Activated CD4-positive, alpha-beta memory T cell treated with anti-CD3 and anti-CD28 coated beads, Interleukin-2, amount 10 ng/mL, durations not matched to agents 7 days and 5 days (primary cell): ENCODE measurements around the gene IL1RN. TPM values are rescaled to one million over a fixed set of nuclear protein-coding genes. Genes with fewer than 3 reads are reported as not detected.
"Not testable (repeated sequence)": the region's sequence is repeated elsewhere in the genome, so short reads cannot be mapped to it uniquely, and the experiment has no call there.

Experiments
- CTCF ChIA-PET: fragments of 350-600 bp; sonication (Branson Sonifier 250); formaldehyde crosslinking; loops from one replicate; lab custom pipeline; 2021; ENCODE audit warnings: antibody characterized with exemption, inconsistent platforms; lab: Charles Lee
- POLR2A ChIA-PET: fragments of 350-600 bp; sonication (Branson Sonifier 250); formaldehyde crosslinking; loops from one replicate; lab custom pipeline; 2021; ENCODE audit warnings: antibody characterized with exemption; lab: Charles Lee
- DNase-seq: peaks from one replicate; pipeline ENCODE4 v3.0.0-alpha.2; 2020
- H3K27ac Mint-ChIP-seq: one replicate; pipeline ENCODE4 v1.8.0; 2021; ENCODE audit warnings: mild to moderate bottlenecking, mixed read lengths
- H3K27me3 Mint-ChIP-seq: one replicate; pipeline ENCODE4 v1.8.0; 2021; ENCODE audit warnings: mixed read lengths
- H3K36me3 Mint-ChIP-seq: one replicate; pipeline ENCODE4 v1.8.0; 2021; ENCODE audit warnings: low read depth, mixed read lengths
- H3K4me1 Mint-ChIP-seq: one replicate; pipeline ENCODE4 v1.8.0; 2021; ENCODE audit warnings: mixed read lengths
- H3K4me3 Mint-ChIP-seq: one replicate; pipeline ENCODE4 v1.8.0; 2021; ENCODE audit warnings: mild to moderate bottlenecking, mixed read lengths
- H3K9me3 Mint-ChIP-seq: one replicate; pipeline ENCODE4 v1.8.0; 2021; ENCODE audit warnings: mixed read lengths
- total RNA-seq, 2 experiments: library from RNA; stranded (reverse); gene quantifications; one replicate each; pipeline ENCODE4 v1.2.3, GENCODE V29; 2021

The IL1RN gene
- total RNA-seq, 2 experiments from 2014 or later, result 2.6 to 3.3 TPM

GRCh38 chr2:113091231-113091896, 36.0 kb upstream of the IL1RN start:
- ChIA-PET POLR2A (no interaction called here), CTCF (interaction anchor here (1.1 kb wide), 1 partner anchor 47 kb away, joined by 4 read pairs; no protein-coding TSS in a partner anchor)
- no peak overlapping the region for H3K4me3 Mint-ChIP-seq
- peaks cover 9% of the 10 kb centered on the region for H3K36me3 Mint-ChIP-seq
- H3K27me3 Mint-ChIP-seq, result no peaks in the 10 kb centered on the region
- H3K27ac Mint-ChIP-seq, result no peak overlapping the region
- H3K4me1 Mint-ChIP-seq, result no peaks in the 10 kb centered on the region
- no peak for DNase-seq
- H3K9me3 Mint-ChIP-seq, result peaks cover 5% of the 10 kb centered on the region

- Mint-ChIP-seq H3K9me3 (peaks cover 18% of the 10 kb centered on the region), H3K4me3 (no peak overlapping the region), H3K4me1 (peaks cover 16% of the 10 kb centered on the region), H3K36me3 (peaks cover 14% of the 10 kb centered on the region), H3K27me3 (no peaks in the 10 kb centered on the region), H3K27ac (no peak overlapping the region)
- ChIA-PET CTCF (interaction anchor here (1.3 to 2.2 kb wide), 2 partner anchors 9 to 13 kb away, joined by 3 to 6 read pairs; no protein-coding TSS in a partner anchor), POLR2A (interaction anchor here (0.9 kb wide), 1 partner anchor 83 kb away, joined by 3 read pairs; no protein-coding TSS in a partner anchor)
- DNase-seq, result no peak
Measured at GRCh38 chr2:113092864-113093612, 34.4 kb upstream of the IL1RN start.

DNA sequence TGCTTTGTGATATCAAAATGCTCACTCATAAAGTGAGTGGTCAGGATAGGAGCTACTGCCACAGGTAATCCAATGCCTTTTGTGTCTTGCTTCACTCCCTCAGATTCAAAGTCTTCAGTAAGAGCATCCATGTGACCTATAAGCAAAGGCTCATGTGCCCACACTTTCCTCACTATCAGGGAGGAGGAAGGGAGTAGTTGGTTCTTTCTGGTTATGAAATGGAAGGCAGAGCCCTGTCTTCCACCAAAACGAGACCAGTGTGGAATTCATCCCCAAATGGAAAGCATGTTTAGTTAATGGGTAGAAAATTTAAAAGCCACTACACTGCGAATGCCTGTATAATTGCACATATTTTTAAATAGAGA, 33.8 kb upstream of the IL1RN start:
- H3K9me3 Mint-ChIP-seq, result peaks cover 20% of the 10 kb centered on the region
- peaks cover 19% of the 10 kb centered on the region for H3K36me3 Mint-ChIP-seq
- no peak overlapping the region for H3K4me3 Mint-ChIP-seq
- ChIA-PET CTCF (interaction anchor here (1.3 to 2.2 kb wide), 2 partner anchors 10 to 13 kb away, joined by 3 to 6 read pairs; no protein-coding TSS in a partner anchor), POLR2A (no interaction called here)
- no peaks in the 10 kb centered on the region for H3K27me3 Mint-ChIP-seq
- no peak overlapping the region for H3K27ac Mint-ChIP-seq
- peaks cover 22% of the 10 kb centered on the region for H3K4me1 Mint-ChIP-seq
- no peak for DNase-seq

DNA sequence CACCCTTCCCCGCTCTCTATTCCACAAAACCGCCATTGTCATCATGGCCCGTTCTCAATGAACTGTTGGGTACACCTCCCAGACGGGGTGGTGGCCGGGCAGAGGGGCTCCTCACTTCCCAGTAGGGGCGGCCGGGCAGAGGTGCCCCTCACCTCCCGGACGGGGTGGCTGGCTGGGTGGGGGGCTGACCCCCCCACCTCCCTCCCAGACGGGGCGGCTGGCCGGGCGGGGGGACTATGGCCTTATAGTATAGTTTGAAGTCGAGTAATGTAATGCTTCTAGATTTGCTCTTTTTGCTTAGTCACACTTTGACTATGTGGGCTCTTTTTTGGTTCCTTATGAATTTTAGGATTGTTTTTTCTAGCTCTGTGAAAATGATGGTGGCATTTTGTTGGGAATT, 31.1 kb upstream of the IL1RN start:
- H3K27ac Mint-ChIP-seq, DNase-seq, POLR2A ChIA-PET, H3K27me3 Mint-ChIP-seq, CTCF ChIA-PET, H3K4me3 Mint-ChIP-seq: not testable (repeated sequence)
- H3K36me3 Mint-ChIP-seq, result peaks cover 22% of the 10 kb centered on the region
- H3K9me3 Mint-ChIP-seq, result peaks cover 20% of the 10 kb centered on the region
- H3K4me1 Mint-ChIP-seq, result peaks cover 30% of the 10 kb centered on the region

DNA sequence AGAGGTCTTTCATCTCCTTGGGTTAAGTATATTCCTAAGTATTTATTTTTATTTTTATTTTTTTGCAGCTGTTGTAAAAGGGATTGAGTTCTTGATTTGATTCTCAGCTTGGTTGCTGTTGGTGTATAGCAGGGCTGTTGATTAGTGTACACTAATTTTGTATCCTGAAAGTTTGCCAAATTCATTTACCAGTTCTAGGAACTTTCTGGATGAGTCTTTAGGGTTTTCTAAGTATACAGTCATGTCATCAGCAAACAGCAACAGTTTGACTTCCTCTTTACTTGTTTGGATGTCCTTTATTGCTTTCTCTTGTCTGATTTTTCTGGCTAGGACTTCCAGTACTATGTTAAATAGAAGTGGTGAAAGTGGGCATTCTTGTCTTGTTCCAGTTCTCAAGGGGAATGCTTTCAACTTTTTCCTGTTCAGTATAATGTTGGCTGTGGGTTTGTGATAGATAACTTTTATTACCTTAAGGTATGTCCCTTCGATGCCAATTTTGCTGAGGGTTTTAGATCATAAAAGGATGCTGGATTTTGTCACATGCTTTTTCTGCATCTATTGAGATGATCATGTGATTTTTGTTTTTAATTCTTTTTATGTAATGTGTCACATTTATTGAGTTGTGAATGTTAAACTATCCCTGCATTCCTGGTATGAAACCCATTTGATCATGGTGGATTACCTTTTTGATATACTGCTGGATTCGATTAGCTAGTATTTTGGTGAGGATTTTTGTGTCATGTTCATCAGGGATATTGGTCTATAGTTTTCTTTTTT, 30.4 kb upstream of the IL1RN start:
- DNase-seq, H3K27me3 Mint-ChIP-seq: not testable (repeated sequence)
- CTCF ChIA-PET, result interaction anchor here (0.8 to 1.5 kb wide), 4 partner anchors 9 to 102 kb away, joined by 3 to 8 read pairs (median 4); no protein-coding TSS in a partner anchor
- H3K27ac Mint-ChIP-seq, result peak overlapping the region; percentile 75
- H3K36me3 Mint-ChIP-seq, result peaks cover 22% of the 10 kb centered on the region
- H3K9me3 Mint-ChIP-seq, result peaks cover 20% of the 10 kb centered on the region
- POLR2A ChIA-PET, result interaction anchor here (0.9 to 2.0 kb wide), 3 partner anchors 27 to 77 kb away, joined by 4 to 16 read pairs (median 4); partner anchors contain the start of gene PSD4
- peaks cover 34% of the 10 kb centered on the region for H3K4me1 Mint-ChIP-seq
- H3K4me3 Mint-ChIP-seq, result peak overlapping the region; percentile 63

- H3K9me3 Mint-ChIP-seq, result peaks cover 28% of the 10 kb centered on the region
- peak; percentile 35 for DNase-seq
- peak overlapping the region; percentile 75 for H3K27ac Mint-ChIP-seq
- ChIA-PET POLR2A (interaction anchor here (0.5 to 2.0 kb wide), 7 partner anchors 12 to 101 kb away, joined by 3 to 16 read pairs (median 4); partner anchors contain the start of gene PSD4), CTCF (interaction anchor here (0.8 to 1.5 kb wide), 7 partner anchors 10 to 272 kb away, joined by 3 to 8 read pairs (median 4); no protein-coding TSS in a partner anchor)
- H3K36me3 Mint-ChIP-seq, result peaks cover 31% of the 10 kb centered on the region
- H3K4me1 Mint-ChIP-seq, result peaks cover 44% of the 10 kb centered on the region
- peak overlapping the region; percentile 63 for H3K4me3 Mint-ChIP-seq
- no peaks in the 10 kb centered on the region for H3K27me3 Mint-ChIP-seq
Measured at GRCh38 chr2:113098041-113098440, 29.4 kb upstream of the IL1RN start.

DNA sequence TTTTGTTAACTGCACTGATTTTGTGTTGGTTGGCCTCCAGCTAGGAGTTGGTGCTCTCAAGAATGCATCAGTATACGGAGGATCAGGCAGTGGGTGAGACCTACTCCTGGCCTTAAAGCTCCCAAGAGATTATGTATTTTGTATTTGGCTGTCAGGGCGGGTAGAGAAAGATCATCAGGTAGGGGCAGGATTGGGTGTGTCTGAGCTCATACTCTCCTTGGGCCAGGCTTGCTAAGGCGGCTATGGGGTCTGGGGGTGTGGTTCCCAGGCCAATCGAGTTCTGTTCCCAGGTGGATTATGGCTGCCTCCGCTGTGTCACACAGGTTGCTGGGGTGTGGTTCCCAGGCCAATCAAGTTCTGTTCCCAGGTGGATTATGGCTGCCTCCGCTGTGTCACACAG, 28.9 kb upstream of the IL1RN start:
- ChIA-PET CTCF (interaction anchor here (1.1 to 1.2 kb wide), 3 partner anchors 37 to 272 kb away, joined by 3 to 5 read pairs (median 4); no protein-coding TSS in a partner anchor), POLR2A (interaction anchor here (0.5 to 2.0 kb wide), 4 partner anchors 13 to 83 kb away, joined by 3 to 16 read pairs (median 4); partner anchors contain the start of gene PSD4)
- no peak for DNase-seq
- Mint-ChIP-seq H3K4me1 (peaks cover 49% of the 10 kb centered on the region), H3K4me3 (peak overlapping the region; percentile 63), H3K9me3 (peaks cover 28% of the 10 kb centered on the region), H3K27ac (peak overlapping the region; percentile 75), H3K27me3 (no peaks in the 10 kb centered on the region), H3K36me3 (peaks cover 31% of the 10 kb centered on the region)

DNA sequence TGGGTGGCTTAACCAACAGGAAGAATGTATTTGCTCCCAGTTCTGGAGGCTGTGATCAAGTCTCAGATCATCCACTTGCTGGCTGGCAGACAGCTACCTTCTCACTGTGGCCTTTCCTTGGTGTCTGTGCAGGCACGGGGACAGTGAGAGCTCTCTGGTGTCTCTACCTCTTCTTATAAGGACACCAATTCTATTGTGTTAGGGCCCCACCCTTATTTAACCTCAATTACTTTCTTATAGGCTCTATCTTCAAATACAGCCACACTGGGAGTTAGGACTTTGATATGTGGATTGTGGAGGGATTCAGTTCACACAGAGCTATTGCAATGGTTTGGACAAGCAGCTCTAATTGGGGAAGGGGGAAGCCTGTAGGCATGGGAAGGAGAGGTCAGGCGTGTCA, 25.3 kb upstream of the IL1RN start:
- Mint-ChIP-seq H3K4me3 (no peak overlapping the region), H3K9me3 (peaks cover 21% of the 10 kb centered on the region), H3K27ac (peak overlapping the region; percentile 17), H3K27me3 (peaks cover 2% of the 10 kb centered on the region), H3K4me1 (peaks cover 62% of the 10 kb centered on the region), H3K36me3 (peaks cover 36% of the 10 kb centered on the region)
- CTCF ChIA-PET, result interaction anchor here (1.2 kb wide), 1 partner anchor 288 kb away, joined by 3 read pairs; no protein-coding TSS in a partner anchor
- DNase-seq, result no peak
- POLR2A ChIA-PET, result no interaction called here

GRCh38 chr2:113103277-113103676, 24.1 kb upstream of the IL1RN start:
- H3K27me3 Mint-ChIP-seq, result peaks cover 2% of the 10 kb centered on the region
- H3K9me3 Mint-ChIP-seq, result peaks cover 15% of the 10 kb centered on the region
- DNase-seq, result no peak
- peaks cover 29% of the 10 kb centered on the region for H3K36me3 Mint-ChIP-seq
- H3K27ac Mint-ChIP-seq, result peak overlapping the region; percentile 10
- POLR2A ChIA-PET, result no interaction called here
- CTCF ChIA-PET, result interaction anchor here (1.6 kb wide), 1 partner anchor 11 kb away, joined by 4 read pairs; no protein-coding TSS in a partner anchor
- H3K4me1 Mint-ChIP-seq, result peaks cover 51% of the 10 kb centered on the region
- H3K4me3 Mint-ChIP-seq, result no peak overlapping the region

GRCh38 chr2:113104054-113104611, 23.3 kb upstream of the IL1RN start:
- peaks cover 26% of the 10 kb centered on the region for H3K36me3 Mint-ChIP-seq
- peak overlapping the region; percentile 79 for H3K27ac Mint-ChIP-seq
- POLR2A ChIA-PET, result interaction anchor here (1.7 to 1.9 kb wide), 2 partner anchors 14 to 71 kb away, joined by 6 to 7 read pairs; no protein-coding TSS in a partner anchor
- CTCF ChIA-PET, result interaction anchor here (1.4 to 1.6 kb wide), 3 partner anchors 10 to 95 kb away, joined by 3 to 9 read pairs (median 4); no protein-coding TSS in a partner anchor
- peaks cover 4% of the 10 kb centered on the region for H3K27me3 Mint-ChIP-seq
- no peak for DNase-seq
- no peak overlapping the region for H3K4me3 Mint-ChIP-seq
- peaks cover 13% of the 10 kb centered on the region for H3K9me3 Mint-ChIP-seq
- peaks cover 52% of the 10 kb centered on the region for H3K4me1 Mint-ChIP-seq

DNA sequence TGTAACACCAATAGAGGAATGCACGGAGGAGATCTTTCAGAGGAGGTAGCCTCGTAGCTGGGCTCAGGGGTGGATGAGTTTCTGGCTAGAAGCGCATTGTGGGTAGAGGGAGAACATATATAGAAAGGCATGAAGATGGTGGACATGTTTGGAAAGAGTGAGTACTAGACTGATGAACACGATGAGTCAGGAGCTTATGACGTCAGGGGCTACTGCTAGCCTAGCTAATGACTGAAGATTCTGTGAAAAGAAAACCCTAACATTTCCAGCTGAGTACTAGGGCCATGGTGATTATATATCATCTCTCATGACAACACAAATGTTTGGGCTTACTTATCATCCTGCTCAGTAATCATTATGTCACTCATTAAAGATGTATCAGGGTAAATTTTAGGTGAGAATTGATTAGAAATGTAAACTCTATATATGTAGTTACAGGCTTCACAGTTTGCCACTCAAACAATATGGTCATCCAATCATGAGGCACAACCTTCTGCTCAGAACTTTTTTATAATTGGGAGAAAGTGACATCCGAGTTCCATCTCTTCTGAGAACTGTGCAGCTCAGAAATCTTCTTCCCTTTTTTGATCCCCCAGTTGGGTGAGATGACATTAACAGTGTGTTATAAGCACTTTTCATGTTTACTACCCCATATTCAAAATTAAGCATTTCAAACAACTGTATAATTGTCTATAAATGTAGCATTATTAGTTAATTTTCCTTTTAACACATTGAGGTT, 22.2 kb upstream of the IL1RN start:
- POLR2A ChIA-PET, result interaction anchor here (1.1 to 1.9 kb wide), 3 partner anchors 9 to 70 kb away, joined by 5 to 7 read pairs (median 6); no protein-coding TSS in a partner anchor
- H3K27ac Mint-ChIP-seq, result peak overlapping the region; percentile 62
- DNase-seq, result peak; percentile 55

More for the DNA sequence above, 22.2 kb upstream of the IL1RN start:
- Mint-ChIP-seq H3K9me3 (peaks cover 13% of the 10 kb centered on the region), H3K4me3 (no peak overlapping the region), H3K36me3 (peaks cover 26% of the 10 kb centered on the region), H3K27me3 (peaks cover 4% of the 10 kb centered on the region), H3K4me1 (peaks cover 51% of the 10 kb centered on the region)
- CTCF ChIA-PET, result interaction anchor here (1.0 to 1.6 kb wide), 4 partner anchors 9 to 94 kb away, joined by 3 to 9 read pairs (median 4); no protein-coding TSS in a partner anchor
